ENCODE results near the gene RHOXF2.
"Not testable (repeated sequence)": the region's sequence is repeated elsewhere in the genome, so short reads cannot be mapped to it uniquely, and the experiment has no call there.

The RHOXF2 gene

GRCh38 chrX:120159086-120159485 is 673 bp downstream of the RHOXF2 start:
- not testable (repeated sequence) for H3K4me1 ChIP-seq (ENCODE audit: insufficient read depth, low read length, poor library complexity, severe bottlenecking); H2AFZ ChIP-seq (ENCODE audit: low read length); H3K9ac ChIP-seq (ENCODE audit: low read depth, low read length, poor library complexity, severe bottlenecking)

GRCh38 chrX:120193254-120193653 is 34.8 kb downstream of the RHOXF2 start:
- H3K9me2 ChIP-seq (replicated peaks; ENCODE audit: low read depth, low read length); H3F3A ChIP-seq (ENCODE audit: low read depth); H4K20me1 ChIP-seq (ENCODE audit: insufficient read depth, low read length, poor library complexity, severe bottlenecking); H3K4me2 ChIP-seq (ENCODE audit: low read depth, low read length, poor library complexity, severe bottlenecking); H3K27me3 ChIP-seq (ENCODE audit: insufficient read depth, low read length, poor library complexity, severe bottlenecking); H3K4me1 ChIP-seq (ENCODE audit: insufficient read depth, low read length, poor library complexity, severe bottlenecking); H3K9ac ChIP-seq (ENCODE audit: low read depth, low read length, poor library complexity, severe bottlenecking); H3K36me3 ChIP-seq (ENCODE audit: insufficient read depth, low read length); H3K4me3 ChIP-seq (ENCODE audit: low read length, poor library complexity, severe bottlenecking); H3K79me2 ChIP-seq (ENCODE audit: insufficient read depth, low read length); H3K9me3 ChIP-seq (ENCODE audit: insufficient read depth, low read depth, low read length); H2AFZ ChIP-seq (ENCODE audit: low read length): not testable (repeated sequence)

More at GRCh38 chrX:120159086-120159485, 673 bp downstream of the RHOXF2 start:
- not testable (repeated sequence) for H3K4me3 ChIP-seq (ENCODE audit: low read length, poor library complexity, severe bottlenecking); H3K27me3 ChIP-seq (ENCODE audit: insufficient read depth, low read length, poor library complexity, severe bottlenecking); H3K79me2 ChIP-seq (ENCODE audit: insufficient read depth, low read length); H3K9me2 ChIP-seq (replicated peaks; ENCODE audit: low read depth, low read length); H3K36me3 ChIP-seq (ENCODE audit: insufficient read depth, low read length); H3F3A ChIP-seq (ENCODE audit: low read depth); H3K9me3 ChIP-seq (ENCODE audit: insufficient read depth, low read depth, low read length); H4K20me1 ChIP-seq (ENCODE audit: insufficient read depth, low read length, poor library complexity, severe bottlenecking); H3K4me2 ChIP-seq (ENCODE audit: low read depth, low read length, poor library complexity, severe bottlenecking)

GRCh38 chrX:120193720-120194119 is 35.3 kb downstream of the RHOXF2 start:
- not testable (repeated sequence) for H3K9ac ChIP-seq (ENCODE audit: low read depth, low read length, poor library complexity, severe bottlenecking); H3K4me2 ChIP-seq (ENCODE audit: low read depth, low read length, poor library complexity, severe bottlenecking); H2AFZ ChIP-seq (ENCODE audit: low read length); H3K79me2 ChIP-seq (ENCODE audit: insufficient read depth, low read length); H3K27me3 ChIP-seq (ENCODE audit: insufficient read depth, low read length, poor library complexity, severe bottlenecking); H3F3A ChIP-seq (ENCODE audit: low read depth); H4K20me1 ChIP-seq (ENCODE audit: insufficient read depth, low read length, poor library complexity, severe bottlenecking); H3K9me3 ChIP-seq (ENCODE audit: insufficient read depth, low read depth, low read length); H3K4me1 ChIP-seq (ENCODE audit: insufficient read depth, low read length, poor library complexity, severe bottlenecking); H3K9me2 ChIP-seq (replicated peaks; ENCODE audit: low read depth, low read length); H3K4me3 ChIP-seq (ENCODE audit: low read length, poor library complexity, severe bottlenecking); H3K36me3 ChIP-seq (ENCODE audit: insufficient read depth, low read length)

- not testable (repeated sequence) for H3K4me2 ChIP-seq (ENCODE audit: low read depth, low read length, poor library complexity, severe bottlenecking); H3K27me3 ChIP-seq (ENCODE audit: insufficient read depth, low read length, poor library complexity, severe bottlenecking); H3K4me3 ChIP-seq (ENCODE audit: low read length, poor library complexity, severe bottlenecking); H3K79me2 ChIP-seq (ENCODE audit: insufficient read depth, low read length); H3F3A ChIP-seq (ENCODE audit: low read depth); H3K9me3 ChIP-seq (ENCODE audit: insufficient read depth, low read depth, low read length); H3K9ac ChIP-seq (ENCODE audit: low read depth, low read length, poor library complexity, severe bottlenecking); H3K9me2 ChIP-seq (replicated peaks; ENCODE audit: low read depth, low read length); H3K36me3 ChIP-seq (ENCODE audit: insufficient read depth, low read length); H4K20me1 ChIP-seq (ENCODE audit: insufficient read depth, low read length, poor library complexity, severe bottlenecking); H3K4me1 ChIP-seq (ENCODE audit: insufficient read depth, low read length, poor library complexity, severe bottlenecking); H2AFZ ChIP-seq (ENCODE audit: low read length)
These were observed 37.4 kb downstream of the RHOXF2 start for GRCh38 chrX:120195786-120196185.

GRCh38 chrX:120196626-120197283 is 38.3 kb downstream of the RHOXF2 start:
- not testable (repeated sequence) for H3K4me2 ChIP-seq (ENCODE audit: low read depth, low read length, poor library complexity, severe bottlenecking); H3K9ac ChIP-seq (ENCODE audit: low read depth, low read length, poor library complexity, severe bottlenecking); H3K79me2 ChIP-seq (ENCODE audit: insufficient read depth, low read length); H3K27me3 ChIP-seq (ENCODE audit: insufficient read depth, low read length, poor library complexity, severe bottlenecking); H3F3A ChIP-seq (ENCODE audit: low read depth); H4K20me1 ChIP-seq (ENCODE audit: insufficient read depth, low read length, poor library complexity, severe bottlenecking); H3K9me3 ChIP-seq (ENCODE audit: insufficient read depth, low read depth, low read length); H3K4me1 ChIP-seq (ENCODE audit: insufficient read depth, low read length, poor library complexity, severe bottlenecking); H3K4me3 ChIP-seq (ENCODE audit: low read length, poor library complexity, severe bottlenecking); H3K36me3 ChIP-seq (ENCODE audit: insufficient read depth, low read length); H3K9me2 ChIP-seq (replicated peaks; ENCODE audit: low read depth, low read length); H2AFZ ChIP-seq (ENCODE audit: low read length)

Data from Loucy (cell line).